Measurements from ENCODE around the gene ZNF366.

DNA sequence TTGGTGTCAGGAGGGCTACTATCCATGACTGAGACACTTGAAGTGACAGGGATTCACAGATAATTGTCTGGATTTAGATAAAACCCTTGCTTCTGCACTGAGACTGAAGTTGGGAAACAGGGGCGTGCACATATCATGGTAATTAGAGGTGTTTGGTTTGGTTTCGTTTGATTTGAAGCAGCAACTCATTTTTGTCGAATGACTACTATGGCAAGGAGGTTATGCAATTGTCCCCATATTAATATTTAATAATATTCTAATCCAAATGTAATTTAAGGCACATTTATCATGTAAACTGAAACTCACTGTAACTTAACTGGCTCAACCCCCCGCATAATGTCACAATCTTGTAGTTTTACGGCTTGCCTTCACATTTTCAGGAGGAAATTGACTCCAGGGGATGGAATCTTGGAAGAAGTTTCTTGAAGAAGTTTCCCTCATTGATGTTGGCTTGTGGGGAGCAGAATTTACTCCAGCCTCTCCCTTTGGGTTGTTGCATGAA is 12.5 kb downstream of the ZNF366 start:
- TF ChIP-seq, protein P1, sequence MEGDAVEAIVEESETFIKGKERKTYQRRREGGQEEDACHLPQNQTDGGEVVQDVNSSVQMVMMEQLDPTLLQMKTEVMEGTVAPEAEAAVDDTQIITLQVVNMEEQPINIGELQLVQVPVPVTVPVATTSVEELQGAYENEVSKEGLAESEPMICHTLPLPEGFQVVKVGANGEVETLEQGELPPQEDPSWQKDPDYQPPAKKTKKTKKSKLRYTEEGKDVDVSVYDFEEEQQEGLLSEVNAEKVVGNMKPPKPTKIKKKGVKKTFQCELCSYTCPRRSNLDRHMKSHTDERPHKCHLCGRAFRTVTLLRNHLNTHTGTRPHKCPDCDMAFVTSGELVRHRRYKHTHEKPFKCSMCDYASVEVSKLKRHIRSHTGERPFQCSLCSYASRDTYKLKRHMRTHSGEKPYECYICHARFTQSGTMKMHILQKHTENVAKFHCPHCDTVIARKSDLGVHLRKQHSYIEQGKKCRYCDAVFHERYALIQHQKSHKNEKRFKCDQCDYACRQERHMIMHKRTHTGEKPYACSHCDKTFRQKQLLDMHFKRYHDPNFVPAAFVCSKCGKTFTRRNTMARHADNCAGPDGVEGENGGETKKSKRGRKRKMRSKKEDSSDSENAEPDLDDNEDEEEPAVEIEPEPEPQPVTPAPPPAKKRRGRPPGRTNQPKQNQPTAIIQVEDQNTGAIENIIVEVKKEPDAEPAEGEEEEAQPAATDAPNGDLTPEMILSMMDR (IDR thresholded peaks at IDR 0.05; ENCODE audit: insufficient read depth, low read length), result no peak
- no peak for TF ChIP-seq POLR2AphosphoS5 (IDR thresholded peaks at IDR 0.05; ENCODE audit: low read depth)
- no peak for TF ChIP-seq GABPA (IDR thresholded peaks at IDR 0.05; ENCODE audit: low read depth)
- TF ChIP-seq, protein P2, sequence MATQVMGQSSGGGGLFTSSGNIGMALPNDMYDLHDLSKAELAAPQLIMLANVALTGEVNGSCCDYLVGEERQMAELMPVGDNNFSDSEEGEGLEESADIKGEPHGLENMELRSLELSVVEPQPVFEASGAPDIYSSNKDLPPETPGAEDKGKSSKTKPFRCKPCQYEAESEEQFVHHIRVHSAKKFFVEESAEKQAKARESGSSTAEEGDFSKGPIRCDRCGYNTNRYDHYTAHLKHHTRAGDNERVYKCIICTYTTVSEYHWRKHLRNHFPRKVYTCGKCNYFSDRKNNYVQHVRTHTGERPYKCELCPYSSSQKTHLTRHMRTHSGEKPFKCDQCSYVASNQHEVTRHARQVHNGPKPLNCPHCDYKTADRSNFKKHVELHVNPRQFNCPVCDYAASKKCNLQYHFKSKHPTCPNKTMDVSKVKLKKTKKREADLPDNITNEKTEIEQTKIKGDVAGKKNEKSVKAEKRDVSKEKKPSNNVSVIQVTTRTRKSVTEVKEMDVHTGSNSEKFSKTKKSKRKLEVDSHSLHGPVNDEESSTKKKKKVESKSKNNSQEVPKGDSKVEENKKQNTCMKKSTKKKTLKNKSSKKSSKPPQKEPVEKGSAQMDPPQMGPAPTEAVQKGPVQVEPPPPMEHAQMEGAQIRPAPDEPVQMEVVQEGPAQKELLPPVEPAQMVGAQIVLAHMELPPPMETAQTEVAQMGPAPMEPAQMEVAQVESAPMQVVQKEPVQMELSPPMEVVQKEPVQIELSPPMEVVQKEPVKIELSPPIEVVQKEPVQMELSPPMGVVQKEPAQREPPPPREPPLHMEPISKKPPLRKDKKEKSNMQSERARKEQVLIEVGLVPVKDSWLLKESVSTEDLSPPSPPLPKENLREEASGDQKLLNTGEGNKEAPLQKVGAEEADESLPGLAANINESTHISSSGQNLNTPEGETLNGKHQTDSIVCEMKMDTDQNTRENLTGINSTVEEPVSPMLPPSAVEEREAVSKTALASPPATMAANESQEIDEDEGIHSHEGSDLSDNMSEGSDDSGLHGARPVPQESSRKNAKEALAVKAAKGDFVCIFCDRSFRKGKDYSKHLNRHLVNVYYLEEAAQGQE (IDR thresholded peaks at IDR 0.05; ENCODE audit: insufficient replicate concordance, low read depth), result no peak
